Heart left ventricle (tissue), 16 donors: ENCODE data around the gene ARHGAP31. TPM values are rescaled to one million over a fixed set of nuclear protein-coding genes. Genes with fewer than 3 reads are reported as not detected.
A peak's percentile ranks its signal among the peaks of the same experiment; 100 is the strongest.

Experiments
- ATAC-seq, 4 donors: fragments of 200-7000 bp; cut with Tn5 transposase; one replicate each; pipeline ENCODE4 v1.9.1; 2020 to 2022; ENCODE audit warnings: moderate library complexity in 4 of 4, mild to moderate bottlenecking in 3 of 4, moderate number of reproducible peaks in 1 of 4
- DNase-seq, 5 donors: peaks; one replicate each; pipeline ENCODE4 v3.0.0-alpha.2; 2020
- H3K27ac ChIP-seq, 12 donors: fragments of 200-600 bp; sonication (generic) in 4 of 12; one replicate each; pipeline versions ENCODE4 v1.5.0 to v1.8.0; 2016 to 2022; ENCODE audit warnings: mild to moderate bottlenecking in 2 of 12
- H3K27me3 ChIP-seq, 9 donors: fragments of 200-600 bp; sonication (generic) in 2 of 9; one replicate each; pipeline versions ENCODE4 v1.5.1 to v1.8.0; 2016 to 2022; ENCODE audit warnings: mild to moderate bottlenecking in 3 of 9
- H3K36me3 ChIP-seq, 9 donors: fragments of 200-600 bp; sonication (generic) in 2 of 9; one replicate each; pipeline versions ENCODE4 v1.5.0 to v1.8.0; 2018 to 2022; ENCODE audit warnings: mild to moderate bottlenecking in 2 of 9
- H3K4me1 ChIP-seq, 12 donors: fragments of 200-600 bp; sonication (generic) in 4 of 12; one replicate each; pipeline versions ENCODE4 v1.5.0 to v1.8.0; 2016 to 2022; ENCODE audit warnings: mild to moderate bottlenecking in 3 of 12
- H3K4me3 ChIP-seq, 12 donors: fragments of 200-600 bp; sonication (generic) in 4 of 12; one replicate each; pipeline versions ENCODE4 v1.5.0 to v1.8.0; 2017 to 2022; ENCODE audit warnings: mild to moderate bottlenecking in 9 of 12, moderate library complexity in 4 of 12
- H3K9me3 ChIP-seq, 12 donors: fragments of 200-600 bp; sonication (generic) in 4 of 12; one replicate each; pipeline versions ENCODE4 v1.5.0 to v1.8.0; 2016 to 2022; ENCODE audit warnings: mild to moderate bottlenecking in 1 of 12
- CTCF ChIP-seq, 12 donors: fragments of 200-600 bp; sonication (generic) in 4 of 12; IDR thresholded peaks; one replicate each; pipeline versions ENCODE4 v1.5.0 to v1.8.0; 2018 to 2022; ENCODE audit warnings: antibody characterized with exemption in 12 of 12, mild to moderate bottlenecking in 5 of 12
- POLR2A ChIP-seq, 2 donors: fragments of 450-650 bp; IDR thresholded peaks; one replicate each; pipeline ENCODE4 v1.6.1; 2017; ENCODE audit warnings: antibody characterized with exemption in 2 of 2, mild to moderate bottlenecking in 2 of 2, moderate library complexity in 2 of 2
- WGBS, 4 donors: extraction: QIAGEN DNeasy Blood & Tissue Kit in 2 of 4; methylation state at CpG; one replicate each; pipeline versions ENCODE4 v1.1.5 to v1.1.7; 2013 to 2018; 5-methylcytosine and 5-hydroxymethylcytosine counted together
- intact Hi-C, 10 donors: fragments of 100-400 bp; cut with DNase I; formaldehyde crosslinking; loops; one replicate each; pipeline versions ENCODE4 v1.11.1 to v1.14.2; 2022
- polyA plus RNA-seq, 2 donors: library from polyadenylated mRNA; stranded (reverse); fragments of 200-250 nt; gene quantifications; one replicate each; pipeline ENCODE4 v1.2.3, GENCODE V29; 2013
- total RNA-seq, 9 donors: library from RNA; depleted of rRNA in 2 of 9; stranded (reverse); fragments of >200 nt in 2 of 9; fragmentation: NEBNext Ultra II Directional in 3 of 9; extraction: Animal tissue kit (Norgen Biotek cat#: 25700) in 3 of 9; gene quantifications; one replicate each; pipeline versions ENCODE4 v1.1.0 to v1.2.4, GENCODE V29; 2016 to 2023
- donor health status: ischemic (EF 13 %, LVEDD 7.1; RV severe dilation, severe dysfunction).
- donor health status: healthy with polysubstance abuse.
- donor health status: DM: no; HTN: yes; CAD: no.
- donor health status: DM: no; HTN: no; CAD: no.
- donor health status: ischemic (EF 25% LVEDD 6.9; RV normal size, moderate dysfunction).
- donor health status: ischemic (EF 25% LVEDD 5.7; RV mildly dilated, moderate dysfunction).
- donor health status: healthy.
- donor health status: DM: yes; HTN: yes; CAD: no.
- donor health status: ischemic (EF 35%, LVEDD 5.7; RV mildly dilated, moderate dysfunction).
- donor health status: nonischemic (EF 11% LVEDD 7.7; RV severe dilation, severe dysfunction).
- donor health status: DM: yes; HTN: yes; CAD: no.
- donor health status: PGD.
- donor health status: ischemic (EF 29% LVEDD 5.4; RV normal size, mild dysfunction).
- donor health status: nonischemic (EF 23%, LVEDD 6.1; RV moderate dilation, normal function).

ARHGAP31 gene
- total and polyA plus RNA-seq, 11 donors = 10.4 to 79.1 (median 33.5) TPM

GRCh38 chr3:119340014-119340413 is 45.8 kb downstream of the ARHGAP31 start:
- TF ChIP-seq CTCF (IDR thresholded peaks at IDR 0.05) = no peak
- TF ChIP-seq POLR2A (IDR thresholded peaks at IDR 0.05) = no peak

GRCh38 chr3:119340446-119340845 is 46.3 kb downstream of the ARHGAP31 start:
- TF ChIP-seq POLR2A (IDR thresholded peaks at IDR 0.05) (no peak), CTCF (IDR thresholded peaks at IDR 0.05) (no peak)
- no peak overlapping the region for H3K27ac ChIP-seq
- H3K4me3 ChIP-seq = no peak overlapping the region
- H3K4me1 ChIP-seq = peaks cover under 1 to 36% (median 20%) of the 10 kb centered on the region in 12 donors
- peaks cover 0 to 8% (median 0%) of the 10 kb centered on the region in 12 donors for H3K9me3 ChIP-seq
- DNase-seq = no peak
- H3K36me3 ChIP-seq = peaks cover 0 to 16% (median 0%) of the 10 kb centered on the region in 9 donors
- intact Hi-C loops = no loop called here
- WGBS, 4 donors = 48 to 65% (median 57%) methylated on average over 5 of the region's 5 CpGs
- peak in 1 of 4 donors; percentile 58 for ATAC-seq
- no peaks in the 10 kb centered on the region for H3K27me3 ChIP-seq

More at GRCh38 chr3:119340014-119340413, 45.8 kb downstream of the ARHGAP31 start:
- H3K27ac ChIP-seq = no peak overlapping the region
- intact Hi-C loops = no loop called here
- DNase-seq (no peak), ATAC-seq (no peak)
- peaks cover 0 to 8% (median 0%) of the 10 kb centered on the region in 12 donors for H3K9me3 ChIP-seq
- 72 to 86% (median 82%) methylated on average over 1 of the region's 1 CpG for WGBS, 4 donors
- H3K4me3 ChIP-seq = no peak overlapping the region
- H3K36me3 ChIP-seq = peaks cover 0 to 16% (median 0%) of the 10 kb centered on the region in 9 donors
- peaks cover 3 to 36% (median 17%) of the 10 kb centered on the region in 12 donors for H3K4me1 ChIP-seq
- no peaks in the 10 kb centered on the region for H3K27me3 ChIP-seq

GRCh38 chr3:119342176-119342575 is 48.0 kb downstream of the ARHGAP31 start:
- no peak for TF ChIP-seq CTCF (IDR thresholded peaks at IDR 0.05)
- TF ChIP-seq POLR2A (IDR thresholded peaks at IDR 0.05) = no peak
- intact Hi-C loops = no loop called here
- H3K36me3 ChIP-seq = peaks cover 0 to 9% (median 0%) of the 10 kb centered on the region in 9 donors
- H3K4me3 ChIP-seq = no peak overlapping the region
- DNase-seq = no peak
- no peak for ATAC-seq
- H3K9me3 ChIP-seq = peaks cover 0 to 1% (median 0%) of the 10 kb centered on the region in 12 donors
- no peak overlapping the region for H3K27ac ChIP-seq
- H3K27me3 ChIP-seq = no peaks in the 10 kb centered on the region
- H3K4me1 ChIP-seq = peaks cover 6 to 46% (median 30%) of the 10 kb centered on the region in 12 donors
- WGBS, 4 donors = 81 to 94% (median 87%) methylated on average over 1 of the region's 1 CpG

- Histone ChIP-seq H3K27ac (no peak overlapping the region), H3K27me3 (no peaks in the 10 kb centered on the region), H3K4me3 (no peak overlapping the region), H3K9me3 (no peaks in the 10 kb centered on the region), H3K36me3 (peaks cover 0 to 8% (median 0%) of the 10 kb centered on the region in 9 donors), H3K4me1 (peaks cover 9 to 61% (median 37%) of the 10 kb centered on the region in 12 donors)
- WGBS, 4 donors = 76 to 85% (median 82%) methylated on average over 5 of the region's 5 CpGs
- TF ChIP-seq POLR2A (IDR thresholded peaks at IDR 0.05) (no peak), CTCF (IDR thresholded peaks at IDR 0.05) (no peak)
- DNase-seq = no peak
- no peak for ATAC-seq
- intact Hi-C loops = no loop called here
These were observed 49.5 kb downstream of the ARHGAP31 start for GRCh38 chr3:119343719-119344118.
